Mammary epithelial cell (primary cell): Measurements from ENCODE around the gene LATS2.

Experiments
- EZH2 ChIP-seq: IDR thresholded peaks from 2 replicates; pipeline ENCODE4 v1.6.1; 2012; ENCODE audit warnings: low read length, inconsistent platforms, borderline replicate concordance
- TF ChIP-seq, protein P1 (sequence below), 2 donors: IDR thresholded peaks in 1 of 2; conservative IDR thresholded peaks in 1 of 2; 2 replicates each; pipeline ENCODE4 v1.5.1; 2011 to 2012; ENCODE audit warnings: inconsistent platforms in 2 of 2, low read length in 2 of 2, mild to moderate bottlenecking in 2 of 2, control low read depth in 1 of 2, low read depth in 1 of 2; ENCODE audit not compliant: insufficient read depth in 1 of 2; ENCODE audit errors: extremely low read depth in 1 of 2

DNA sequence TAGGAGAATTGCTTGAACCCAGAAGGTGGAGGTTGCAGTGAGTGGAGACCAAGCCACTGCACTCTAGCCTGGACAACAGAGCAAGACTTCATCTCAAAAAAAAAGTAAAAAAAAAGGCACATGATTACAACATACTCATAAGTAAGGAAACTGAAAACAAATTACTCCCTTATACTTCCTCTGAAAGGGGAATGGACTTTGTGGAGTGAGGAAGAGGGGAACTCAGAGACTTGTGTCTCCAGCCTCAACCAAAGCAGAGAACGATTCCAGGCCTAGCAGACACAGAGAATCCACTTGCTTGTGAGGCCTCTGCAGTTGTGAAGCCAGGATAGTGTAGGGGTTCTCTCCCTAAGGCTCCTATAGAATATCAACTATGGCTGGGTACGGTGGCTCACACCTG is 4.3 kb upstream of the LATS2 start:
- TF ChIP-seq, protein P1, sequence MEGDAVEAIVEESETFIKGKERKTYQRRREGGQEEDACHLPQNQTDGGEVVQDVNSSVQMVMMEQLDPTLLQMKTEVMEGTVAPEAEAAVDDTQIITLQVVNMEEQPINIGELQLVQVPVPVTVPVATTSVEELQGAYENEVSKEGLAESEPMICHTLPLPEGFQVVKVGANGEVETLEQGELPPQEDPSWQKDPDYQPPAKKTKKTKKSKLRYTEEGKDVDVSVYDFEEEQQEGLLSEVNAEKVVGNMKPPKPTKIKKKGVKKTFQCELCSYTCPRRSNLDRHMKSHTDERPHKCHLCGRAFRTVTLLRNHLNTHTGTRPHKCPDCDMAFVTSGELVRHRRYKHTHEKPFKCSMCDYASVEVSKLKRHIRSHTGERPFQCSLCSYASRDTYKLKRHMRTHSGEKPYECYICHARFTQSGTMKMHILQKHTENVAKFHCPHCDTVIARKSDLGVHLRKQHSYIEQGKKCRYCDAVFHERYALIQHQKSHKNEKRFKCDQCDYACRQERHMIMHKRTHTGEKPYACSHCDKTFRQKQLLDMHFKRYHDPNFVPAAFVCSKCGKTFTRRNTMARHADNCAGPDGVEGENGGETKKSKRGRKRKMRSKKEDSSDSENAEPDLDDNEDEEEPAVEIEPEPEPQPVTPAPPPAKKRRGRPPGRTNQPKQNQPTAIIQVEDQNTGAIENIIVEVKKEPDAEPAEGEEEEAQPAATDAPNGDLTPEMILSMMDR (conservative IDR thresholded peaks at IDR 0.05 in 1 of 2, IDR thresholded peaks at IDR 0.05 in 1 of 2; ENCODE audit: extremely low read depth in 1 of 2, insufficient read depth in 1 of 2, low read depth in 1 of 2, low read length in 2 of 2), result no peak
- TF ChIP-seq EZH2, result no peak
